PC-9 (cell line): ENCODE results near the gene FBXO7.

ENCODE experiments used
- CTCF ChIP-seq: fragments of 200-600 bp; sonication (generic); conservative IDR thresholded peaks from 2 replicates; pipeline ENCODE4 v1.6.1; 2017; ENCODE audit warnings: mixed run types, antibody characterized with exemption, mild to moderate bottlenecking, moderate library complexity
- EZH2 ChIP-seq: fragments of 200-600 bp; sonication (generic); IDR thresholded peaks from 2 replicates; pipeline ENCODE4 v1.8.0; 2017; ENCODE audit warnings: antibody characterized with exemption, low read depth

GRCh38 chr22:32426881-32427280, 47.7 kb upstream of the FBXO7 start:
- TF ChIP-seq CTCF, result no peak
- TF ChIP-seq EZH2, result no peak
